ENCODE measurements around the gene OGDHL. TPM values are rescaled to one million over a fixed set of nuclear protein-coding genes. Genes with fewer than 3 reads are reported as not detected.
"Not testable (repeated sequence)": the region's sequence is repeated elsewhere in the genome, so short reads cannot be mapped to it uniquely, and the experiment has no call there.

The OGDHL gene
- polyA plus RNA-seq, 1 donor from 2014 or later: 40.7 TPM

GRCh38 chr10:49778197-49778596 is 16.1 kb upstream of the OGDHL start:
- Histone ChIP-seq H3K79me2 (replicated peaks; ENCODE audit: insufficient read depth, low read length) (no peaks in the 10 kb centered on the region), H3K9me2 (ENCODE audit: insufficient read depth, low read length) (no peaks in the 10 kb centered on the region), H3K27ac (ENCODE audit: low read length) (no peak overlapping the region)

DNA sequence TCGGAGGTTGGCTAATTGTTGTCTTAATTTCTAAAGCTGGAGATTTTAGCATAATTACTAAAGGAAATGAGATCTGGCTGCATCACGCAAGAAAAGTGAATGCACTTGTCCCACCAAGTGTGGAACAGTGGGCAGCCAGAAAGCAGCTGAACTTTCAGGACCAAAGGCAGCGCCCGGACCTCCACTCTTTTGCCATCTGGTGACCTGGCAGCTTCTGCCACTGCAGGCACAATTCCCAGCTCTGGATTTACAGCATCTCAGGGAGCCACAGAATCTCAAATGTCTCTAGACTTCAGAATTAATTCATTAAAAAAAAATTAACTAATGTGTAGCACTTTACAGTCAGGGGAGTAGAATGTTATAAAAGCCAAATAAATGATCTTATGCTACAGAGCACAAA is 14.7 kb upstream of the OGDHL start:
- Histone ChIP-seq H4K20me1 (ENCODE audit: insufficient read depth) (no peaks in the 10 kb centered on the region), H3K4me3 (ENCODE audit: low read length) (no peak overlapping the region), H3K36me3 (ENCODE audit: insufficient read depth, low read length) (no peaks in the 10 kb centered on the region), H2AFZ (ENCODE audit: low read depth, low read length) (no peak overlapping the region), H3K9me3 (ENCODE audit: low read length) (no peaks in the 10 kb centered on the region), H3K27me3 (ENCODE audit: insufficient read depth, low read depth, low read length) (no peaks in the 10 kb centered on the region), H3K9ac (ENCODE audit: low read length) (no peak overlapping the region), H3K27ac (ENCODE audit: low read length) (no peak overlapping the region), H3K4me2 (ENCODE audit: low read length) (no peak overlapping the region), H3K9me2 (ENCODE audit: insufficient read depth, low read length) (no peaks in the 10 kb centered on the region), H3F3A (ENCODE audit: insufficient read depth, low read length, poor library complexity, severe bottlenecking) (no peaks in the 10 kb centered on the region), H3K79me2 (replicated peaks; ENCODE audit: insufficient read depth, low read length) (no peaks in the 10 kb centered on the region)
- no peak for TF ChIP-seq TAF1 (IDR thresholded peaks at IDR 0.05; ENCODE audit: low read depth)
- no peak for TF ChIP-seq RAD21 (conservative IDR thresholded peaks at IDR 0.05)

More at GRCh38 chr10:49778197-49778596, 16.1 kb upstream of the OGDHL start:
- Histone ChIP-seq H3K36me3 (ENCODE audit: insufficient read depth, low read length) (no peaks in the 10 kb centered on the region), H3K9me3 (ENCODE audit: low read length) (no peaks in the 10 kb centered on the region), H3F3A (ENCODE audit: insufficient read depth, low read length, poor library complexity, severe bottlenecking) (no peaks in the 10 kb centered on the region), H3K27me3 (ENCODE audit: insufficient read depth, low read depth, low read length) (no peaks in the 10 kb centered on the region), H4K20me1 (ENCODE audit: insufficient read depth) (no peaks in the 10 kb centered on the region), H3K4me2 (ENCODE audit: low read length) (no peak overlapping the region), H3K9ac (ENCODE audit: low read length) (no peak overlapping the region), H2AFZ (ENCODE audit: low read depth, low read length) (no peak overlapping the region), H3K4me3 (ENCODE audit: low read length) (no peak overlapping the region)
- TF ChIP-seq POLR2AphosphoS5 (IDR thresholded peaks at IDR 0.05): no peak
- TF ChIP-seq MXI1 (conservative IDR thresholded peaks at IDR 0.05; ENCODE audit: poor library complexity, severe bottlenecking): no peak
- TF ChIP-seq EP300 (conservative IDR thresholded peaks at IDR 0.05; ENCODE audit: poor library complexity, severe bottlenecking): no peak

DNA sequence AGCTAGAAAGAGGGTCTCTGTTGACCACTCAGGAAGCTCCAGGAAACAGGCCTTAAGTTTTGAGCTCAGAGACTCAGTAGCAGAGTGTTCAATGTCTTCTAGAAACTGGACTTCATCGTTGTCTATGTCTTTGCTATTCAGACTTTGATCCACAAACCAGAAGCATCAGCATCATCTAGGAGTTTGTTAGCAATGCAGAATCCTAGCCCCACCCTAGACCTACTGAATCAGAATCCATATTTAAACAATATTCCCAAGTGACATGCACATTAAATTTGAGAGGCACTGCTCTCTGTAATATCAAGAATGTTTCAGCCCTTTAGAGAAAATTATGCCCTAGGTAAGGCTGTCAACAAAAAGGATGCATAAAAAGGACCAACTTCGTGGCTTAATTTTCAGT is 12.9 kb upstream of the OGDHL start:
- H3F3A ChIP-seq (ENCODE audit: insufficient read depth, low read length, poor library complexity, severe bottlenecking): no peaks in the 10 kb centered on the region
- H3K4me2 ChIP-seq (ENCODE audit: low read length): no peak overlapping the region
- no peak for TF ChIP-seq RAD21 (conservative IDR thresholded peaks at IDR 0.05)
- no peak for TF ChIP-seq SMC3 (conservative IDR thresholded peaks at IDR 0.05; ENCODE audit: poor library complexity)
- no peak for TF ChIP-seq EZH2 (IDR thresholded peaks at IDR 0.05; ENCODE audit: borderline replicate concordance, insufficient read depth, low read length, poor library complexity, severe bottlenecking)
- no peak for TF ChIP-seq EP300 (conservative IDR thresholded peaks at IDR 0.05; ENCODE audit: poor library complexity, severe bottlenecking)
- TF ChIP-seq POLR2AphosphoS5 (IDR thresholded peaks at IDR 0.05): no peak
- TF ChIP-seq TAF1 (IDR thresholded peaks at IDR 0.05; ENCODE audit: low read depth): no peak
- no peak overlapping the region for H3K27ac ChIP-seq (ENCODE audit: low read length)
- H3K9ac ChIP-seq (ENCODE audit: low read length): no peak overlapping the region
- no peaks in the 10 kb centered on the region for H4K20me1 ChIP-seq (ENCODE audit: insufficient read depth)
- H2AFZ ChIP-seq (ENCODE audit: low read depth, low read length): no peak overlapping the region
- H3K27me3 ChIP-seq (ENCODE audit: insufficient read depth, low read depth, low read length): peaks cover under 1% of the 10 kb centered on the region
- H3K4me3 ChIP-seq (ENCODE audit: low read length): no peak overlapping the region
- no peaks in the 10 kb centered on the region for H3K9me3 ChIP-seq (ENCODE audit: low read length)
- H3K79me2 ChIP-seq (replicated peaks; ENCODE audit: insufficient read depth, low read length): no peaks in the 10 kb centered on the region
- no peaks in the 10 kb centered on the region for H3K36me3 ChIP-seq (ENCODE audit: insufficient read depth, low read length)
- H3K9me2 ChIP-seq (ENCODE audit: insufficient read depth, low read length): no peaks in the 10 kb centered on the region

DNA sequence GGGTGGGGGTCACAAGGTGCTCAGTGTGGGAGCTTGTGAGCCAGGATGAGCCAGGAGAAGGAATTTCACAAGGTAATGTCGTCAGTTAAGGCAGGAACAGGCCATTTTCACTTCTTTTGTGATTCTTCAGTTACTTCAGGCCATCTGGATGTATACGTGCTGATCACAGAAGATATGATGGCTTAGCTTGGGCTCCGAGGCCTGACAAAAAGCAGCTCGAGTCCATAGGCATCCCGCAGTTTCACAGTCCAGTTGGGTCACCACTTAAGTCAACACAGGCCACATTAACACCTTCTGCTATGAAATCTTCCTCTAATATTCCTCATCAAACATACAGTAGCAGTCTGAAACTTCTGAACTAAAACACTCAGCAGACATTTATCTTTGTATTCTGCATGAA is 10.8 kb upstream of the OGDHL start:
- not testable (repeated sequence) for H2AFZ ChIP-seq (ENCODE audit: low read depth, low read length); H3K27ac ChIP-seq (ENCODE audit: low read length); H3K4me2 ChIP-seq (ENCODE audit: low read length); H3K9me3 ChIP-seq (ENCODE audit: low read length); H3K36me3 ChIP-seq (ENCODE audit: insufficient read depth, low read length); H3K79me2 ChIP-seq (replicated peaks; ENCODE audit: insufficient read depth, low read length); H4K20me1 ChIP-seq (ENCODE audit: insufficient read depth); H3K9ac ChIP-seq (ENCODE audit: low read length); H3K4me3 ChIP-seq (ENCODE audit: low read length); H3F3A ChIP-seq (ENCODE audit: insufficient read depth, low read length, poor library complexity, severe bottlenecking); H3K9me2 ChIP-seq (ENCODE audit: insufficient read depth, low read length)
- H3K27me3 ChIP-seq (ENCODE audit: insufficient read depth, low read depth, low read length): peaks cover 20% of the 10 kb centered on the region

- not testable (repeated sequence) for H2AFZ ChIP-seq (ENCODE audit: low read depth, low read length); H4K20me1 ChIP-seq (ENCODE audit: insufficient read depth); H3K9ac ChIP-seq (ENCODE audit: low read length); H3K4me2 ChIP-seq (ENCODE audit: low read length); H3K4me3 ChIP-seq (ENCODE audit: low read length); H3K9me2 ChIP-seq (ENCODE audit: insufficient read depth, low read length); H3K27ac ChIP-seq (ENCODE audit: low read length); H3F3A ChIP-seq (ENCODE audit: insufficient read depth, low read length, poor library complexity, severe bottlenecking); H3K36me3 ChIP-seq (ENCODE audit: insufficient read depth, low read length); H3K79me2 ChIP-seq (replicated peaks; ENCODE audit: insufficient read depth, low read length)
- peaks cover 13% of the 10 kb centered on the region for H3K9me3 ChIP-seq (ENCODE audit: low read length)
- H3K27me3 ChIP-seq (ENCODE audit: insufficient read depth, low read depth, low read length): peaks cover 38% of the 10 kb centered on the region
Measured at GRCh38 chr10:49771046-49771445, 8.9 kb upstream of the OGDHL start.

All from neural cell (in vitro differentiated cells).